Daoy (cell line): Measurements from ENCODE around the gene KRTAP10-7. TPM values are rescaled to one million over a fixed set of nuclear protein-coding genes. Genes with fewer than 3 reads are reported as not detected.
A peak's percentile ranks its signal among the peaks of the same experiment; 100 is the strongest.
"Not testable (repeated sequence)": the region's sequence is repeated elsewhere in the genome, so short reads cannot be mapped to it uniquely, and the experiment has no call there.

Experiments used
- DNase-seq: peaks from one replicate; pipeline ENCODE4 v3.0.0-alpha.2; 2015; ENCODE audit warnings: low read depth
- total RNA-seq: library from RNA; depleted of rRNA; stranded (reverse); fragments of >200 nt; shearing (Covaris generic); gene quantifications from 2 replicates; pipeline ENCODE4 v1.2.3, GENCODE V29; 2014; rRNA removed

The KRTAP10-7 gene
- not detected in 2 replicates for total RNA-seq

DNA sequence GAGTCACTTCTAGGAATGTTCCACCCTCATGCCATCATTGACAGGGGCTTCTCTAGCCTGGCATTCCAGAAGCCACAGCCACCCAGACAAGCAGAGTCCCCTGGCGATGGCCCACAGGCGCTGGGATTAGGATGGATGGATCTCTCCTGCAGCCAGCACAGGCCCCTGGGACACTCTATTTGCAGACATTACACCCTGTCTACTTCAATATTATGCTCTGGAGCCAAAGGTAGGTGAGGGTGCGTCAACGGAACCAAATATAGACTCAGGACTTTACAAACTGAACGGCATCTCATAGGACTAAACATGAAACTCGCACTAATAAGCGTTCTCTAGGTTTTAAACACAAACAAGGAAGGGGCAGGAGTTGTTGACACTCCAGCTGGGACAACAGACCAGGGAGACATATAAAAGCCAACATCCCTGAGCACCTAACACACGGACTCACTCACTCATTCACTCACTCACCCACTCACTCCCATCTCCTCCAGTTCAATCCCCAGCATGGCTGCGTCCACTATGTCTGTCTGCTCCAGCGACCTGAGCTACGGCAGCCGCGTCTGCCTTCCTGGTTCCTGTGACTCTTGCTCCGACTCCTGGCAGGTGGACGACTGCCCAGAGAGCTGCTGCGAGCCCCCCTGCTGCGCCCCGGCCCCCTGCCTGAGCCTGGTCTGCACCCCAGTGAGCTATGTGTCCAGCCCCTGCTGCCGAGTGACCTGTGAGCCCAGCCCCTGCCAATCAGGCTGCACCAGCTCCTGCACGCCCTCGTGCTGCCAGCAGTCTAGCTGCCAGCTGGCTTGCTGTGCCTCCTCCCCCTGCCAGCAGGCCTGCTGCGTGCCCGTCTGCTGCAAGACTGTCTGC is at the start of gene KRTAP10-7:
KRTAP10-7 (plus strand) TSS at position 480 of the 861 bp plus-strand sequence; CDS start at position 505, 25 bp downstream.
- not testable (repeated sequence) for DNase-seq

DNA sequence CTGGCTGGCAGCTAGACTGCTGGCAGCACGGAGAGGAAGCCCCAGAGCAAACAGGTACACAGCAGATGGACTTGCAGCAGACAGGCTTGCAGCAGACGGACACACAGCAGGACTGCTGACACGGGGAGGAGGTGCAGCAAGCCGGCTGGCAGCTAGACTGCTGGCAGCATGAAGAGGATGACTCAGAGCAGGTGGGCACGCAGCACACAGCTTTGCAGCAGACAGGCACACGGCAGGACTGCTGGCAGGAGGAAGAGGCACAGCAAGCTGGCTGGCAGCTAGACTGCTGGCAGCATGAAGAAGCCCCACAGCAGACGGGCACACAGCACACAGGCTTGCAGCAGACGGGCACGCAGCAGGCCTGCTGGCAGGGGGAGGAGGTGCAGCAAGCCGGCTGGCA is 49.6 kb upstream of the KRTAP10-7 start:
- peak; percentile 53 for DNase-seq

- no peak for DNase-seq
Observed at GRCh38 chr21:44551340-44551961, 48.9 kb upstream of the KRTAP10-7 start, which contains the start of gene KRTAP10-2. Gene KRTAP10-2, minus strand, starts transcription at chr21:44551505. Its CDS starts 47 bp downstream, at chr21:44551458.

DNA sequence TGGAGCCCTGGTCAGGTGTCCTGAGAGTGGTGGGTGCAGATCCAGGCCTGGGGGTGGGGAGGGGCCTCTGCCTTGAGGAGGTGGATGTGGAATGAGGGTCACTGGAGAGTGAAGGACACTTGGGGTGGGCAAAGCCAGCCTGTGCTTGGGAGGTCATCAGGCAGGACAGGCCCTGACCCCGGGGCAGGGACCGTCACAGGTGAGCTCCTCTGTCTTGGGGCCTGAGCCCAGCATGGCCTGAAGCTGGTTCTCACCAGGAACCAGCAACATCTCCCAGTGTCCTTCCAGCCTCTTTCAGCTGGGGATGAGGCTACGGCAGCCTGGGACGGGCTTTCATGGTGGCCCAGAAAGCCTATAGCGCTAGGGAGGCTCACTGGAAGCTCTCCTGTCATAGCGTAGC is 48.3 kb upstream of the KRTAP10-7 start:
- no peak for DNase-seq

- no peak for DNase-seq
Observed at GRCh38 chr21:44552681-44553080, 47.7 kb upstream of the KRTAP10-7 start.

DNA sequence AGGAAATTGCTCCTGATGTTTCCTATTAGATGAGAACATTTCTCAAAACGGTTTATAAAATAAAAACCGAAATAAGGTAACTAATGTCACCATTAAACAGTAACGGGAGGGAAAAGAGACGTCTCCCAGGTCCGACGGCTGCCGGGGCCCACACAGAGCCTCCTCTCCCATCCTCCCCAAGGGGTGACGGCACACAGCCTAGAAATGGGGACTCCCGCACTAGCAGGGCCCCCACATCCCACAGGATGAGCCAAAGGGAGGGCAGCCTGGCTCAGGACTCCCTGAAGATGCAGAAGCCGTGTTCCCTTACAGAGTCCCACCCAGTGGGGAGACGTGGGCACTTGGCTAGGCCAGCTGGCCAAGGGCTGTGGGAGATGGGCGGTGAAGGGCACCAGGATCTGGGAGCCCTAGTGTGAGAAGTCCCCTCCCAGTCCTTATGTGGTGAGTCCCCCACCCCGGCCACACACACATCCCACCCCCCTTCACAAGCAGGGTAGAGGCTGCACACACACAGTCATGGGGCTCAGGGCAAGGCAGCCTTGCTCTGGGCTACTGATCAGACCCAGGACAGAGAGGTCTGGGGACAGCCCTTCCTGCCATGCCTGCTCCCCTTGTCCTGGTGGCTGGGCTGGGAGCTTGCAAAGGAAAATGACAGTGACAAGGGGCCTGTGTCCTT is 45.1 kb upstream of the KRTAP10-7 start:
- DNase-seq: no peak

DNA sequence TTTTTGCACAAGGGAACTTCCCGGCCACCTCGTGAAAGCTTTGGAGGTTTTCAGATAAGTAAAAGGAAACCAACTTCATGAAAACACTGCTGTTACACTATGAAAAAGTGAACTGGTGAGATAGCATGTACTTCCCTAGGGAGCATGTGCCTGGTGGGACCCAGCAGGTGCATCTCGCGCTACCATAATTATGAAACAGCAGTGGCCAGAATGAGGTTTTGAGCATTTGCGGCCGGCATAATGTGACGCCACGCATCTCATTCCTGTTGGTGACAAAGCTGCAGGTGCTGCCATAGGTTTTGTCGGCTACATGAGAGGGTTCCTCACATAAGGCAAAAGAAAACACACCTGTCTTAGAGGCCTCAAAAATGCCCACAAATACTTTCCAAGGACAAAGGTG is 43.5 kb upstream of the KRTAP10-7 start:
- DNase-seq: no peak

- no peak for DNase-seq
Observed at GRCh38 chr21:44557491-44558328, 42.7 kb upstream of the KRTAP10-7 start.

GRCh38 chr21:44558329-44558675 is 42.1 kb upstream of the KRTAP10-7 start:
- not testable (repeated sequence) for DNase-seq

GRCh38 chr21:44558695-44559094 is 41.7 kb upstream of the KRTAP10-7 start, which contains the start of gene KRTAP10-3:
Gene KRTAP10-3, minus strand, starts transcription at chr21:44558795. Its CDS starts 80 bp downstream, at chr21:44558715.
- no peak for DNase-seq

GRCh38 chr21:44564099-44564498 is 36.3 kb upstream of the KRTAP10-7 start:
- no peak for DNase-seq

DNA sequence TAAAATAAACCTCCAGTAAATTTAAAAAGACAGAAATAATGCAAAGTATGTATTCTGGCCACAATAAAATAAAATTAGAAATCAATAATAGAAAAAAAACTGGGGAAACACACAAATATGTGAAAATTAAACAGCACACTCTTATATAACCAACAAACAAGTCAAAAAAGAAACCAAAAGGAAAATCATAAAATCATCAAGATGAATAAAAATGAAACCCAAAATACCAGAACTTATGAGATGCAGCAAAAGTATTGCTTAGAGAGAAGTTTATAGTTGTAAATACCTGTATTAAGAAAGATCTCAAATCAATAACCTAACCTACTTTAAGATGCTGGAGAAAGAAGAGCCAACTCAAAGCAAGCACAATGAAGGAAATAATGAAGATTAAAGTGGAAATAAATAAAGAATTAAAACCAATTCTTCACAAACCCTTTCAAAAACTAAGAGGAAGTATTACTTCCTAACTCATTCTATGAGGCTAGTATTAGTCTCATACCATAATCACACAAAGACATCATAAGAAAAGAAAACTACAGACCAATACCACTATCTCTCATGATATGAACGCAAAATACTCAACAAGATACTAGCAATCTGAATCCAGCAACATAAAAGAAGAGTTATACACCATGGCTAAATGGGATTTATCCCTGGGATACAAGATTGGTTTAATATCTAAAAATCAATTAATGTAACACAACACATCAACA is 35.4 kb upstream of the KRTAP10-7 start:
- no peak for DNase-seq

DNA sequence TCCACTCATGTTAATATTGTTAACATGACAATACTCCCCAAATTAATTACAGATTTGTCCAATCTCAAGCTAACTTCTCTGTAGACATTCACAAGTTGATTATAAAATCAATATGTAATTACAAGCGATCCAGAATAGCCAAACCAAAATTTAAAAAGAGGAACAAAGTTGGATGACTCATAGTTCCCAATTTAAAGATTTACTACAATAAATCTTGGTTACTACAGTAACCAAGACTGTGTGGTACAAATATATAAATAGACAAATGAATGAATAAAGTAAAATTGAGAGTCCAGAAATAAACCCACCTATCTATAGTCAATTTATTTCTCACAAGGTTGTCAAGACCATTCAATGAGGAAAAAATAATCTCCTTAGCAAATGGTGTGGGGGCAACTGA is 34.0 kb upstream of the KRTAP10-7 start:
- no peak for DNase-seq

GRCh38 chr21:44567481-44568171 is 32.8 kb upstream of the KRTAP10-7 start:
- DNase-seq: no peak

DNA sequence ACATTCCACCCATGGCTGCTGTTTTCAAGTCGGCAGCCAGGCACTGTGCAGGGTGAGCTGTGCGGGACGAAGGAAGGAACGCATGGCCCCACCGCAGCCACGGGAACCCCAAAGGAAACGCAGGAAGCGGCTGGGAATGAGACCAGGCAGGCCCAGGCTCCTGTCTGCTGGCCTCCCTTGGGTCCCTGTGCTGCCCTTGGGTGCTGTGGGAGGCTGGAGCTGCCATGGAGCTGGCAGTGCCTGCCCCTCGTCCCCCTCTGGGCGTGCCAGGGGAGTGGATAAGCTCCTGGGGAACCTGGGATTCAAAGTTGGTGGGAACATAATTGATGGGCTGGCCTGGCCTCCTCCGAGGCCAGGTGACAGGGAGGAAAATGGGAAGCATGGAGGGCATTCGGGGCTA is 32.1 kb upstream of the KRTAP10-7 start:
- no peak for DNase-seq

DNA sequence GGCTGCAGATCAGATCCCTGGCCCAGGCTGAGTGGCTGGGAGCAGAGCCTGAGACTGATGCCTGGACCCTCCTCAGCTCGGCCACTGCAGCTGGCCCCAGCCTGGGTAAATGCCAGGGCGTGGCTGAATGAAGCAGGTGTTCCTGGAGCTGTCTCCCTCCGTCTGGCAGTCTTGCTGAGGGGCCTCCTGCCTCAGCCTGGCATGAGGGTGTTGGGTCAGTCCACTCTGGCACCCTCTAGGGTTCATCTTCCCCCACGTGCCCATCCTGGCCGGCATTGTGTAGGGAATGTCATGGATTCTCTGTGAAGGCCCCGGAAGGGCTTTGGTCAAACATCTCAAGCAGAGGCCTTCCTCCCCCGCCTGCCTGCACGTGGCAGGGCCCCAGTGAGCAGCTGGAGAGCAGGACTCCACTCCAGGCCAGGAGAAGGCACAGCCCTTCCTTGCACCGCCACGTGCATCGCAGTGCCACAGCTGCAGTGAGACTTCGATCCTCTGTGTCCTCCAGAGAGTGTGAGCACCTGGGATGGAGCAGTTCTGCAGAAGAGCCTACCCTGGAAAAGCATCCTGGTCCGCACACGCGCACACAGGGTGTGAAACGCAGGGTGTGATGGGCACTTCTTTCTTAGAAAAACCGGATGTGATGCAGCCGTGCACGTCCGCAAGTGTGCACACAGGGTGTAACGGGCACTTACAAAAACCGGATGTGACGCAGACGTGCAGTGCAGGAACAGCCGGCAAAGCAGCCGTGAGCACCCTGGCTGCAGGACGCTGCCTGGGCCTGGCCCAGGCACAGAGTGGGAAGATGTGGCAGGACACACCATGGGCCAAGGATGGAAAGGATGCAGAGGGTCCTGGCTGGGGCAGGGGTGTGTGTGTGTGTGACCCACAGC is 31.5 kb upstream of the KRTAP10-7 start:
- DNase-seq: no peak

DNA sequence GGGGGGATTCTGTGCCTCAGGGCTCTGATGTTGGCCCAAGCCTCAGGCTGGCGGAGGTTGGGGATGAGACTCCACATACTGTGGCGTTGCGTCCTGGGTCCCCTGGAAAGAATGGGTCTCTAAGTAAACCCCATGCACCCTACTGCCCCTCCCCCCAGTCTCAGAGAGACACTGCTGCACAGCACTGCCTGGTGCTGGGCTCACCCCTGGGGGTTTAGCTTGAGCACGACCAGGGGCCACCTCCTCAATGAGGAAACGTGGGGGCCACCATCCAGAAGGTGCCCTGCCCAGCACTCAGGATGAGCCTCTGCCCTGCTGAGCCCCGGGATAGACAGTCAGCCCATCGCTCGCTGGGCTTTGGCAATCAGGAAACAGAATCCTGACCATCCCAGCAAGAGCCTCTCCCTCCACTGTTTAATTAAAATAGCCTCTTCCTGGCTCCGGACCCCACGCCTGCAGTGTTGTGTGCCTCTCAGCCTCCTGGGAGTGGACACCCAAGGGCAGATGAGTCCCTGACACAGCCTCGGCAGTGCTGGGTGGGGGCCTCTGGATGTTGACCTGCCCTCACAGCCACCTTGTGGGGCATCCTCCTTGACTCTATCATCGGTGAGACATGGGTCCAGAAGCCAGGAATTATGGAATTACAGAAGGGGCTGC is 30.4 kb upstream of the KRTAP10-7 start:
- no peak for DNase-seq

DNA sequence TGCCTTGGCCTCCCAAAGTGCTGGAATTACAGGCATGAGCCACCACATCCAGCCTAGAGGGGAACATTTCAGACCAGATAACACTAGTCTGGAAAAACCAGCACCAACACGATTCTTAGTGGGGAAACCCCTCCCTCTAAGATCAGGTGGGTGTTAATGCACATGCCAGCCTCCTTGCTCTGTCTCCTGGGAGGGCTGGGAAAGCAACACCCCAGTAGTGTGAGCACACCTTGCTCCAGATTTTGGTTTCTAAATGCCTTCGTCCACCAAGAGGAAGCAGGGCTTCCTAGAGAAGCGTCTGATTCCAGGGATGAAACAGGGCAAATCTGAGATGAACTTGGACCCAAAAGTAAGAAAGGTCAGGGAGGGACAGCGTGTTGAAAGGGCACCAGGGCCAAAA is 29.1 kb upstream of the KRTAP10-7 start:
- no peak for DNase-seq
